AG08396 (cell line): Measurements from ENCODE around the gene PUS10.

Source experiments
- DNase-seq: peaks from one replicate; pipeline ENCODE4 v3.0.0; 2012; ENCODE audit warnings: low spot score, mixed read lengths

Gene PUS10

GRCh38 chr2:60972889-60973656 lies 45.0 kb downstream of the PUS10 start:
- DNase-seq = no peak

- DNase-seq = no peak
These were observed 51.3 kb downstream of the PUS10 start for GRCh38 chr2:60966507-60967405.

- DNase-seq = no peak
These were observed 52.6 kb downstream of the PUS10 start for GRCh38 chr2:60965499-60965785.

- DNase-seq = no peak
These were observed 53.2 kb downstream of the PUS10 start for GRCh38 chr2:60964651-60965498.

- DNase-seq = no peak
These were observed 54.9 kb downstream of the PUS10 start for GRCh38 chr2:60963190-60963589.

- DNase-seq = no peak
These were observed 55.5 kb downstream of the PUS10 start for GRCh38 chr2:60962528-60962927.

- peak; percentile 25 for DNase-seq
These were observed 56.6 kb downstream of the PUS10 start for GRCh38 chr2:60961457-60961856.

- DNase-seq = no peak
These were observed 57.3 kb downstream of the PUS10 start for GRCh38 chr2:60960706-60961105.

GRCh38 chr2:60959501-60959900 lies 58.6 kb downstream of the PUS10 start:
- DNase-seq = no peak

GRCh38 chr2:60958800-60959199 lies 59.3 kb downstream of the PUS10 start:
- peak; percentile 15 for DNase-seq

GRCh38 chr2:60958361-60958760 lies 59.7 kb downstream of the PUS10 start:
- peak; percentile 12 for DNase-seq

GRCh38 chr2:60957643-60958042 lies 60.4 kb downstream of the PUS10 start:
- DNase-seq = no peak

GRCh38 chr2:60957224-60957623 lies 60.8 kb downstream of the PUS10 start:
- no peak for DNase-seq

GRCh38 chr2:60954139-60954538 lies 63.9 kb downstream of the PUS10 start:
- no peak for DNase-seq

- DNase-seq = no peak
These were observed 69.0 kb downstream of the PUS10 start for GRCh38 chr2:60948926-60949579.

- DNase-seq = no peak
These were observed 69.9 kb downstream of the PUS10 start for GRCh38 chr2:60948161-60948560.

- no peak for DNase-seq
These were observed 71.0 kb downstream of the PUS10 start for GRCh38 chr2:60947056-60947455.

GRCh38 chr2:60945341-60945740 lies 72.7 kb downstream of the PUS10 start:
- no peak for DNase-seq

GRCh38 chr2:60939622-60940021 lies 78.4 kb downstream of the PUS10 start:
- no peak for DNase-seq

GRCh38 chr2:60938301-60938700 lies 79.8 kb downstream of the PUS10 start:
- DNase-seq = no peak

- DNase-seq = no peak
These were observed 81.3 kb downstream of the PUS10 start for GRCh38 chr2:60936757-60937156.

GRCh38 chr2:60934165-60934722 lies 83.8 kb downstream of the PUS10 start:
- DNase-seq = no peak
